ENCODE results near the gene GRIP1.

GRIP1 gene

GRCh38 chr12:66482351-66483203 lies 196.3 kb downstream of the GRIP1 start:
- peaks cover 5% of the 10 kb centered on the region for H3K4me1 Mint-ChIP-seq
- H3K27me3 Mint-ChIP-seq (ENCODE audit: low read depth): no peaks in the 10 kb centered on the region
- no peak overlapping the region for H3K4me3 Mint-ChIP-seq
- peak overlapping the region in 2 of 3 experiments; percentile 34 to 60 for H3K27ac Mint-ChIP-seq
- H3K36me3 Mint-ChIP-seq (ENCODE audit: low read depth): peaks cover 28% of the 10 kb centered on the region
- H3K9me3 Mint-ChIP-seq: peaks cover 26% of the 10 kb centered on the region
- TF ChIP-seq CTCF (IDR thresholded peaks at IDR 0.05; ENCODE audit: unreplicated experiment in 3 of 3): no peak

GRCh38 chr12:66467932-66468331 lies 210.9 kb downstream of the GRIP1 start:
- Mint-ChIP-seq H3K36me3 (ENCODE audit: low read depth) (peaks cover 8% of the 10 kb centered on the region), H3K4me1 (no peaks in the 10 kb centered on the region), H3K27me3 (ENCODE audit: low read depth) (no peaks in the 10 kb centered on the region), H3K9me3 (no peaks in the 10 kb centered on the region), H3K4me3 (no peak overlapping the region), H3K27ac (no peak overlapping the region)
- no peak for TF ChIP-seq CTCF (IDR thresholded peaks at IDR 0.05; ENCODE audit: unreplicated experiment in 3 of 3)

DNA sequence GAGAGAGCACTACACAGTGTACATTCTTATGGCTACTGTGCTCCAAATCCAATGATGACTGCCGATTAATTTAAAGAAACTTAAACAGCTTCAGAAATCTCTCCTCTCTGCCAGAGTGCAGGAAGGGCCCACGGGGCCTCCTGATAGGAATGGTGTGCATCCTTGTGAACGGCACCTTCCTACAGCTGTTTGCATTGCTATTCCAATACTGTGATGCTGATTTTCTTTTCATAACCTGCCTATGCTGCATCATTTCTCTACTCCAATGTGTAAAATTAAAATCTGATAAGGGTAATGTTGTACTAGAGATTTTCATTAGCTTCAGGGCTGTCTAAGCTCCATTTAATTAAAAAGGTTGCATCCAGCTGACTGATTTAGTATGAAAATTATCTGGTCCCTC lies 217.5 kb downstream of the GRIP1 start:
- H3K4me1 Mint-ChIP-seq: no peaks in the 10 kb centered on the region
- no peaks in the 10 kb centered on the region for H3K9me3 Mint-ChIP-seq
- TF ChIP-seq CTCF (IDR thresholded peaks at IDR 0.05; ENCODE audit: unreplicated experiment in 3 of 3): no peak
- H3K27ac Mint-ChIP-seq: no peak overlapping the region
- no peak overlapping the region for H3K4me3 Mint-ChIP-seq
- H3K36me3 Mint-ChIP-seq (ENCODE audit: low read depth): peaks cover 11% of the 10 kb centered on the region
- no peaks in the 10 kb centered on the region for H3K27me3 Mint-ChIP-seq (ENCODE audit: low read depth)

DNA sequence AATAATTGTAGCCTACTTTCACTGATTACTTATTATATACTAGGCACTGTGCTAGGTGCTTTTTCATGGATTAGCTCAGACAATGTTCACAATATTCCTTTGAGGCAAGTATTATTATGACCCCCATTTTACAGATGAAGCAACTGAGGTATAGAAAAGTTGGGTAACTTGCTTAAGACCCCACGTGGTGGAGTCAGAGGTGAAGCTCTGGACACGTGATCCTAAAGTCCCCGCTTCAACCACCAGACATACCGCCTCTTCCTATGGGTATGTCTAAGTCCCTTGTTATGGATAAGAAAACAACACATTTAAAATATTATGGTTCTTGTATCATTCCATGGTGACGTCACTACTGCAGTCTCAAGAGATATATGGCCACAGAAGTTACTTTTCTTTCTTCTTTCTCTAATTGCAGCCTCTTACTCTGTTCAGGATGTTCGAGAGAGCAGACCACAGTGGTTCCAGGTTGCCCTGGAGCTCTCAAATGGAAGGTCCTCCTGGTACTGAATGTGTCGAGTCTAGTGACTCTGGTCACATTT lies 218.9 kb downstream of the GRIP1 start:
- no peaks in the 10 kb centered on the region for H3K4me1 Mint-ChIP-seq
- no peak overlapping the region for H3K4me3 Mint-ChIP-seq
- no peak for TF ChIP-seq CTCF (IDR thresholded peaks at IDR 0.05; ENCODE audit: unreplicated experiment in 3 of 3)
- no peaks in the 10 kb centered on the region for H3K27me3 Mint-ChIP-seq (ENCODE audit: low read depth)
- peaks cover 16% of the 10 kb centered on the region for H3K36me3 Mint-ChIP-seq (ENCODE audit: low read depth)
- H3K27ac Mint-ChIP-seq: no peak overlapping the region
- no peaks in the 10 kb centered on the region for H3K9me3 Mint-ChIP-seq

DNA sequence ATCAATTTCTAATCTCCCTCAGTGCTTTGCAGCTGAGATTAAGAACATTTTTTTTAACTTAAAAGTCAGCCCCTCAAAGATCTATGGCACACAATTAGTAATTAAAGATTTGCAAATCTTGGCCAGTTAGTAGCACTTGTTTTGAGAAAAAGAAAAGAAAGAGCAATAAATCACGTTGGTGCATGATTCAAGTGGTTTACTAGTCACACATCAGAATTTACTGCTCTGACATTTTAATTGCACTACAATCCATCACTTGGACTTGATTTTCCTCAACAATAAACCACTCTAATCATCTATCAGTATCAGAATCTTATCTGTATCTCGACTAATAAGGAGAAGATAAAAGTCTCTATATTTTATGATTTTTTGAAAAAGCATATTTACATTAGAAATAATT lies 222.3 kb downstream of the GRIP1 start:
- Mint-ChIP-seq H3K27me3 (ENCODE audit: low read depth) (no peaks in the 10 kb centered on the region), H3K4me3 (no peak overlapping the region), H3K36me3 (ENCODE audit: low read depth) (peaks cover 19% of the 10 kb centered on the region), H3K27ac (peak overlapping the region in 1 of 3 experiments; percentile 32), H3K9me3 (no peaks in the 10 kb centered on the region), H3K4me1 (no peaks in the 10 kb centered on the region)
- TF ChIP-seq CTCF (IDR thresholded peaks at IDR 0.05; ENCODE audit: unreplicated experiment in 3 of 3): no peak

- H3K9me3 Mint-ChIP-seq: no peaks in the 10 kb centered on the region
- TF ChIP-seq CTCF (IDR thresholded peaks at IDR 0.05; ENCODE audit: unreplicated experiment in 3 of 3): no peak
- H3K36me3 Mint-ChIP-seq (ENCODE audit: low read depth): peaks cover 19% of the 10 kb centered on the region
- no peak overlapping the region for H3K27ac Mint-ChIP-seq
- no peaks in the 10 kb centered on the region for H3K27me3 Mint-ChIP-seq (ENCODE audit: low read depth)
- no peak overlapping the region for H3K4me3 Mint-ChIP-seq
- H3K4me1 Mint-ChIP-seq: no peaks in the 10 kb centered on the region
Observed at GRCh38 chr12:66453844-66454243, 225.0 kb downstream of the GRIP1 start.

All from nephron (organoid).